Forelimb muscle (tissue), 1 donor: Measurements from ENCODE around the gene SNN. TPM values are rescaled to one million over a fixed set of nuclear protein-coding genes. Genes with fewer than 3 reads are reported as not detected.
A peak's percentile ranks its signal among the peaks of the same experiment; 100 is the strongest.

Experiments used
- DNase-seq: peaks from one replicate; pipeline ENCODE4 v3.0.0-alpha.2; 2013; ENCODE audit warnings: low read depth
- polyA plus RNA-seq: library from polyadenylated mRNA; unstranded; fragments of 120-200 nt; gene quantifications from one replicate; pipeline ENCODE4 v1.2.1, GENCODE V29; 2013; ENCODE audit not compliant: insufficient read length

Gene SNN
- 24.7 TPM for polyA plus RNA-seq

- peak; percentile 47 for DNase-seq
Observed at GRCh38 chr16:11667824-11668622, at the start of gene SNN. SNN (plus strand) TSS chr16:11668455; CDS start chr16:11676060, 7,605 bp downstream.

GRCh38 chr16:11619327-11619851, 48.9 kb upstream of the SNN start:
- no peak for DNase-seq

GRCh38 chr16:11620243-11621003, 47.8 kb upstream of the SNN start:
- no peak for DNase-seq

GRCh38 chr16:11621539-11621919, 46.7 kb upstream of the SNN start:
- DNase-seq: no peak

GRCh38 chr16:11621920-11622651, 46.2 kb upstream of the SNN start:
- DNase-seq: no peak

- no peak for DNase-seq
Observed at GRCh38 chr16:11624205-11624604, 44.0 kb upstream of the SNN start.

- DNase-seq: no peak
Observed at GRCh38 chr16:11624636-11625607, 43.3 kb upstream of the SNN start.

GRCh38 chr16:11625769-11626168, 42.5 kb upstream of the SNN start:
- no peak for DNase-seq

- no peak for DNase-seq
Observed at GRCh38 chr16:11626657-11627291, 41.5 kb upstream of the SNN start.

GRCh38 chr16:11627292-11627663, 41.0 kb upstream of the SNN start:
- no peak for DNase-seq

GRCh38 chr16:11627822-11628457, 40.3 kb upstream of the SNN start:
- DNase-seq: no peak

- no peak for DNase-seq
Observed at GRCh38 chr16:11629071-11630030, 38.9 kb upstream of the SNN start.

GRCh38 chr16:11630046-11630767, 38.0 kb upstream of the SNN start:
- no peak for DNase-seq

- DNase-seq: no peak
Observed at GRCh38 chr16:11630768-11631056, 37.5 kb upstream of the SNN start.

- no peak for DNase-seq
Observed at GRCh38 chr16:11631214-11631613, 37.0 kb upstream of the SNN start.

GRCh38 chr16:11632455-11632939, 35.8 kb upstream of the SNN start:
- no peak for DNase-seq

- DNase-seq: no peak
Observed at GRCh38 chr16:11633113-11633512, 35.1 kb upstream of the SNN start.

- no peak for DNase-seq
Observed at GRCh38 chr16:11634312-11634711, 33.9 kb upstream of the SNN start.
